ENCODE results near the gene NAB2. TPM values are rescaled to one million over a fixed set of nuclear protein-coding genes. Genes with fewer than 3 reads are reported as not detected.

The NAB2 gene
- total and polyA plus RNA-seq, 8 donors, result 28.4 to 52.0 (median 42.8) TPM

GRCh38 chr12:57044468-57044867 is 44.4 kb upstream of the NAB2 start:
- intact Hi-C loops (cut with DNase I), result no loop called here
- ATAC-seq, result no peak
- Histone ChIP-seq H3K27me3 (peaks cover 0 to 6% of the 10 kb centered on the region in 2 donors), H3K36me3 (no peaks in the 10 kb centered on the region), H3K4me3 (no peak overlapping the region), H3K27ac (no peak overlapping the region), H3K4me1 (peaks cover 0 to 36% of the 10 kb centered on the region in 2 donors), H3K9me3 (no peaks in the 10 kb centered on the region)
- TF ChIP-seq CTCF (IDR thresholded peaks at IDR 0.05), result no peak
- DNase-seq, result no peak

GRCh38 chr12:57044889-57045288 is 44.0 kb upstream of the NAB2 start:
- H3K9me3 ChIP-seq, result no peaks in the 10 kb centered on the region
- ATAC-seq, result no peak
- no peak overlapping the region for H3K27ac ChIP-seq
- H3K36me3 ChIP-seq, result no peaks in the 10 kb centered on the region
- peaks cover 0 to 6% of the 10 kb centered on the region in 2 donors for H3K27me3 ChIP-seq
- no peak overlapping the region for H3K4me3 ChIP-seq
- TF ChIP-seq CTCF (IDR thresholded peaks at IDR 0.05), result no peak
- intact Hi-C loops (cut with DNase I), result no loop called here
- H3K4me1 ChIP-seq, result peaks cover 0 to 38% of the 10 kb centered on the region in 2 donors
- DNase-seq, result no peak

GRCh38 chr12:57046086-57046791 is 42.7 kb upstream of the NAB2 start:
- TF ChIP-seq CTCF (IDR thresholded peaks at IDR 0.05), result no peak
- H3K36me3 ChIP-seq, result no peaks in the 10 kb centered on the region
- peak; percentile 17 for ATAC-seq
- intact Hi-C loops (cut with DNase I), result no loop called here
- H3K27ac ChIP-seq, result no peak overlapping the region
- no peak overlapping the region for H3K4me3 ChIP-seq
- H3K27me3 ChIP-seq, result peaks cover 0 to 6% of the 10 kb centered on the region in 2 donors
- no peak for DNase-seq
- H3K4me1 ChIP-seq, result peaks cover 0 to 38% of the 10 kb centered on the region in 2 donors
- no peaks in the 10 kb centered on the region for H3K9me3 ChIP-seq

GRCh38 chr12:57046947-57047890 is 41.7 kb upstream of the NAB2 start:
- H3K4me1 ChIP-seq, result peaks cover 0 to 38% of the 10 kb centered on the region in 2 donors
- peak overlapping the region in 1 of 2 donors; percentile 33 for H3K27ac ChIP-seq
- DNase-seq, result no peak
- H3K4me3 ChIP-seq, result no peak overlapping the region
- TF ChIP-seq CTCF (IDR thresholded peaks at IDR 0.05), result no peak
- no peaks in the 10 kb centered on the region for H3K9me3 ChIP-seq
- no peaks in the 10 kb centered on the region for H3K36me3 ChIP-seq
- H3K27me3 ChIP-seq, result peaks cover 0 to 6% of the 10 kb centered on the region in 2 donors
- peak; percentile 34 for ATAC-seq
- intact Hi-C loops (cut with DNase I), result no loop called here

GRCh38 chr12:57047981-57048380 is 40.9 kb upstream of the NAB2 start:
- ATAC-seq (no peak), DNase-seq (no peak)
- intact Hi-C loops (cut with DNase I), result no loop called here
- H3K4me1 ChIP-seq, result peaks cover 0 to 38% of the 10 kb centered on the region in 2 donors
- no peak overlapping the region for H3K4me3 ChIP-seq
- H3K36me3 ChIP-seq, result no peaks in the 10 kb centered on the region
- no peaks in the 10 kb centered on the region for H3K9me3 ChIP-seq
- TF ChIP-seq CTCF (IDR thresholded peaks at IDR 0.05), result no peak
- H3K27me3 ChIP-seq, result peaks cover 0 to 6% of the 10 kb centered on the region in 2 donors
- H3K27ac ChIP-seq, result no peak overlapping the region

Data from left lung (tissue), 10 donors.